ENCODE results near the gene USP1. TPM values are rescaled to one million over a fixed set of nuclear protein-coding genes. Genes with fewer than 3 reads are reported as not detected.

USP1 gene
- total and polyA plus RNA-seq, 10 of the 15 experiments (the other 5 are each of a cell fraction or from before 2014, with no cell fraction given) = 25.6 to 77.9 (median 48.1) TPM

DNA sequence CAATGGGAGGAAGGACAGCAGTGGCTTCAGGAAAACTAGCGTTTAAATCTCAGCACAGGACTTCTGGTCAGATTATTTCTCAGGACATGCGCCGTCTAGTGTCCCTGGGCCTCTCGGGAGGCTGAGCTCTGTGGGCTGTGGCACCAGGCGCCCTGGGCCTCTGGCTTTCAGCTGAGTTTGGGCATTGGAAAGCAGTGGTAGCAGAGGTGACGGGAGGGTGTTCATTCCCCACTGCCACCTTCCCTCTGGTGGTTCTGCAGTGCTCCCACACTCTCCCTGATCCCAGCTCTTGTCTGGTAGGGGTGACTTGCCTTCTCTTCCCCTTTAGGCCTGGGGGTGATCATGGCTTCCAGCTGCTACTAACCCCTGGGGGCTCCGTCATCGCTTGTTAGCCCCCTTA lies 42.2 kb upstream of the USP1 start (continued):
- TF ChIP-seq, protein P1, sequence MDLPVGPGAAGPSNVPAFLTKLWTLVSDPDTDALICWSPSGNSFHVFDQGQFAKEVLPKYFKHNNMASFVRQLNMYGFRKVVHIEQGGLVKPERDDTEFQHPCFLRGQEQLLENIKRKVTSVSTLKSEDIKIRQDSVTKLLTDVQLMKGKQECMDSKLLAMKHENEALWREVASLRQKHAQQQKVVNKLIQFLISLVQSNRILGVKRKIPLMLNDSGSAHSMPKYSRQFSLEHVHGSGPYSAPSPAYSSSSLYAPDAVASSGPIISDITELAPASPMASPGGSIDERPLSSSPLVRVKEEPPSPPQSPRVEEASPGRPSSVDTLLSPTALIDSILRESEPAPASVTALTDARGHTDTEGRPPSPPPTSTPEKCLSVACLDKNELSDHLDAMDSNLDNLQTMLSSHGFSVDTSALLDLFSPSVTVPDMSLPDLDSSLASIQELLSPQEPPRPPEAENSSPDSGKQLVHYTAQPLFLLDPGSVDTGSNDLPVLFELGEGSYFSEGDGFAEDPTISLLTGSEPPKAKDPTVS (IDR thresholded peaks at IDR 0.05; ENCODE audit: low read depth, low read length) = no peak

DNA sequence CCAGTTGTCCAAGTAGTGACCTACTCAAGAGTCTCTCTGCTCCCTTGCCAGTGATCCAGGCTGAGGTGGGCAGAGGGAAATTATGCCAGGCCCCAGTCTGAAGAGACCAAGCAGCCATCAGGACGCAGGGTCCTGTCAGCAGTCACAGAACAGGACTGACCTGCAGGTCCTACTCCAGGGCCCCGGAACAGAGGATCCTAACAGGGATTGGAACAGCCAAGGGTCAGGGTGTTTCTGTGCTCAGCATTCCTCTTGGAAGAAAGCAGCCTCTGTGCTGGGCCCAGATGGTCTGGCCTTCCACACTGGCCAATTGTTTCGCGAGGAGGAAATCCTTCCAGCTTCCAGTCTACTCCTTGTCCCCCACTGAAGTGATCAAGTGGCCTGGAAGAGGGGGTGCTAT lies 41.6 kb upstream of the USP1 start:
- intact Hi-C loops (cut with micrococcal nuclease; ENCODE audit: unreplicated experiment) (no loop called here), in situ Hi-C loops (cut with MboI) (no loop called here)
- no peaks in the 10 kb centered on the region for H3K27me3 ChIP-seq (replicated peaks in 1 of 2; ENCODE audit: control insufficient read depth in 2 of 2, insufficient read depth in 2 of 2, low read length in 1 of 2)
- WGBS (ENCODE audit: insufficient coverage, insufficient replicate concordance, low lambda C conversion rate, missing lambda C conversion rate) = 26% methylated on average over 4 of the region's 4 CpGs
- H3K4me2 ChIP-seq (ENCODE audit: control insufficient read depth, insufficient read depth) = no peak overlapping the region
- no peak overlapping the region for H3K27ac ChIP-seq (ENCODE audit: control insufficient read depth, insufficient read depth)
- no peaks in the 10 kb centered on the region for H4K20me1 ChIP-seq (ENCODE audit: control insufficient read depth, insufficient read depth)
- CTCF ChIA-PET = no interaction called here
- H3K36me3 ChIP-seq (ENCODE audit: control insufficient read depth in 2 of 2, insufficient read depth in 2 of 2, low read length in 1 of 2) = no peaks in the 10 kb centered on the region
- RAD21 ChIA-PET (ENCODE audit: unreplicated experiment) = no interaction called here
- H3K79me2 ChIP-seq (ENCODE audit: control insufficient read depth, insufficient read depth, low read length) = no peaks in the 10 kb centered on the region
- H3K4me1 ChIP-seq (ENCODE audit: control insufficient read depth, insufficient read depth, low read length) = no peaks in the 10 kb centered on the region
- no TSS peak for BruUV-seq (replicated peaks)
- SMC1A ChIA-PET (ENCODE audit: uncharacterized antibody, unreplicated experiment) = no interaction called here
- ATAC-seq (no peak), DNase-seq (ENCODE audit: low read depth, low spot score) (no peak), FAIRE-seq (no peak)
- POLR2A ChIA-PET = no interaction called here
- no peak overlapping the region for H2AFZ ChIP-seq (ENCODE audit: control insufficient read depth, low read depth, low read length)
- H3K9ac ChIP-seq (ENCODE audit: control insufficient read depth, insufficient read depth, low read length) = no peak overlapping the region
- no peaks in the 10 kb centered on the region for H3K9me3 ChIP-seq (replicated peaks; ENCODE audit: control insufficient read depth, insufficient read depth, low read length)
- H3K4me3 ChIP-seq = no peak overlapping the region
- TF ChIP-seq RBBP5 (conservative IDR thresholded peaks at IDR 0.05) = no peak
- no peak for TF ChIP-seq SRF (IDR thresholded peaks at IDR 0.05; ENCODE audit: low read depth in 2 of 2, low read length in 2 of 2)
- TF ChIP-seq, protein P2, sequence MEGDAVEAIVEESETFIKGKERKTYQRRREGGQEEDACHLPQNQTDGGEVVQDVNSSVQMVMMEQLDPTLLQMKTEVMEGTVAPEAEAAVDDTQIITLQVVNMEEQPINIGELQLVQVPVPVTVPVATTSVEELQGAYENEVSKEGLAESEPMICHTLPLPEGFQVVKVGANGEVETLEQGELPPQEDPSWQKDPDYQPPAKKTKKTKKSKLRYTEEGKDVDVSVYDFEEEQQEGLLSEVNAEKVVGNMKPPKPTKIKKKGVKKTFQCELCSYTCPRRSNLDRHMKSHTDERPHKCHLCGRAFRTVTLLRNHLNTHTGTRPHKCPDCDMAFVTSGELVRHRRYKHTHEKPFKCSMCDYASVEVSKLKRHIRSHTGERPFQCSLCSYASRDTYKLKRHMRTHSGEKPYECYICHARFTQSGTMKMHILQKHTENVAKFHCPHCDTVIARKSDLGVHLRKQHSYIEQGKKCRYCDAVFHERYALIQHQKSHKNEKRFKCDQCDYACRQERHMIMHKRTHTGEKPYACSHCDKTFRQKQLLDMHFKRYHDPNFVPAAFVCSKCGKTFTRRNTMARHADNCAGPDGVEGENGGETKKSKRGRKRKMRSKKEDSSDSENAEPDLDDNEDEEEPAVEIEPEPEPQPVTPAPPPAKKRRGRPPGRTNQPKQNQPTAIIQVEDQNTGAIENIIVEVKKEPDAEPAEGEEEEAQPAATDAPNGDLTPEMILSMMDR (IDR thresholded peaks at IDR 0.05 in 2 of 3, conservative IDR thresholded peaks at IDR 0.05 in 1 of 3; ENCODE audit: control insufficient read depth in 2 of 3, extremely low read depth in 1 of 3, insufficient read depth in 1 of 3, low read depth in 3 of 3, low read length in 3 of 3) = no peak
- TF ChIP-seq MYB (IDR thresholded peaks at IDR 0.05; ENCODE audit: borderline replicate concordance, low read depth, low read length) = no peak
- TF ChIP-seq NFIC (IDR thresholded peaks at IDR 0.05; ENCODE audit: low read depth, low read length) = no peak
- no peak for TF ChIP-seq CHD1 (IDR thresholded peaks at IDR 0.05; ENCODE audit: low read depth, low read length)
- TF ChIP-seq MTA3 (IDR thresholded peaks at IDR 0.05; ENCODE audit: borderline replicate concordance, low read length) = no peak
- TF ChIP-seq SMAD1 (IDR thresholded peaks at IDR 0.05; ENCODE audit: low read depth, partially characterized antibody) = no peak
- TF ChIP-seq, protein P3, sequence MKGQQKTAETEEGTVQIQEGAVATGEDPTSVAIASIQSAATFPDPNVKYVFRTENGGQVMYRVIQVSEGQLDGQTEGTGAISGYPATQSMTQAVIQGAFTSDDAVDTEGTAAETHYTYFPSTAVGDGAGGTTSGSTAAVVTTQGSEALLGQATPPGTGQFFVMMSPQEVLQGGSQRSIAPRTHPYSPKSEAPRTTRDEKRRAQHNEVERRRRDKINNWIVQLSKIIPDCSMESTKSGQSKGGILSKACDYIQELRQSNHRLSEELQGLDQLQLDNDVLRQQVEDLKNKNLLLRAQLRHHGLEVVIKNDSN (IDR thresholded peaks at IDR 0.05; ENCODE audit: borderline replicate concordance, extremely low read length, insufficient read depth, low read depth, low read length) = no peak
- TF ChIP-seq, protein P4, sequence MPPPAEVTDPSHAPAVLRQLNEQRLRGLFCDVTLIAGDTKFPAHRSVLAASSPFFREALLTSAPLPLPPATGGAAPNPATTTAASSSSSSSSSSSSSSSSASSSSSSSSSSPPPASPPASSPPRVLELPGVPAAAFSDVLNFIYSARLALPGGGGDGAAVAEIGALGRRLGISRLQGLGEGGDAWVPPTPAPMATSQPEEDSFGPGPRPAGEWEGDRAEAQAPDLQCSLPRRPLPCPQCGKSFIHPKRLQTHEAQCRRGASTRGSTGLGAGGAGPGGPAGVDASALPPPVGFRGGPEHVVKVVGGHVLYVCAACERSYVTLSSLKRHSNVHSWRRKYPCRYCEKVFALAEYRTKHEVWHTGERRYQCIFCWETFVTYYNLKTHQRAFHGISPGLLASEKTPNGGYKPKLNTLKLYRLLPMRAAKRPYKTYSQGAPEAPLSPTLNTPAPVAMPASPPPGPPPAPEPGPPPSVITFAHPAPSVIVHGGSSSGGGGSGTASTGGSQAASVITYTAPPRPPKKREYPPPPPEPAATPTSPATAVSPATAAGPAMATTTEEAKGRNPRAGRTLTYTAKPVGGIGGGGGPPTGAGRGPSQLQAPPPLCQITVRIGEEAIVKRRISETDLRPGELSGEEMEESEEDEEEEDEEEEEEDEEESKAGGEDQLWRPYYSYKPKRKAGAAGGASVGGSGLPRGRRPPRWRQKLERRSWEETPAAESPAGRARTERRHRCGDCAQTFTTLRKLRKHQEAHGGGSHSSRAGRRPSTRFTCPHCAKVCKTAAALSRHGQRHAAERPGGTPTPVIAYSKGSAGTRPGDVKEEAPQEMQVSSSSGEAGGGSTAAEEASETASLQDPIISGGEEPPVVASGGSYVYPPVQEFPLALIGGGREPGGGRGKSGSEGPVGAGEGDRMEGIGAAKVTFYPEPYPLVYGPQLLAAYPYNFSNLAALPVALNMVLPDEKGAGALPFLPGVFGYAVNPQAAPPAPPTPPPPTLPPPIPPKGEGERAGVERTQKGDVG (CRISPR knock-in tag; IDR thresholded peaks at IDR 0.05) = no peak
- TF ChIP-seq YY1 (IDR thresholded peaks at IDR 0.05; ENCODE audit: low read depth, low read length) = no peak
- TF ChIP-seq MTA2 (IDR thresholded peaks at IDR 0.05; ENCODE audit: low read depth) = no peak
- TF ChIP-seq, protein P5, sequence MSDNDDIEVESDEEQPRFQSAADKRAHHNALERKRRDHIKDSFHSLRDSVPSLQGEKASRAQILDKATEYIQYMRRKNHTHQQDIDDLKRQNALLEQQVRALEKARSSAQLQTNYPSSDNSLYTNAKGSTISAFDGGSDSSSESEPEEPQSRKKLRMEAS (IDR thresholded peaks at IDR 0.05; ENCODE audit: low read depth, low read length) = no peak
- TF ChIP-seq RUNX3 (IDR thresholded peaks at IDR 0.05; ENCODE audit: low read length) = no peak
- no peak for TF ChIP-seq MEF2B (IDR thresholded peaks at IDR 0.05; ENCODE audit: partially characterized antibody, poor library complexity, severe bottlenecking)
